HG03108 (cell line): ENCODE results near the gene DIP2C.

Experiments used
- ATAC-seq: cut with Tn5 transposase; IDR thresholded peaks from one replicate; pipeline ENCODE4 v1.9.1; 2021; ENCODE audit warnings: moderate library complexity; ENCODE audit not compliant: unreplicated experiment

DIP2C gene

GRCh38 chr10:298033-298432 is 391.4 kb downstream of the DIP2C start:
- no peak for ATAC-seq

GRCh38 chr10:297567-297966 is 391.9 kb downstream of the DIP2C start:
- no peak for ATAC-seq

- no peak for ATAC-seq
Measured at GRCh38 chr10:293636-294035, 395.8 kb downstream of the DIP2C start.

GRCh38 chr10:290026-290725 is 399.3 kb downstream of the DIP2C start:
- ATAC-seq = no peak

GRCh38 chr10:289581-289980 is 399.9 kb downstream of the DIP2C start:
- ATAC-seq = no peak

- ATAC-seq = no peak
Measured at GRCh38 chr10:288316-289200, 400.9 kb downstream of the DIP2C start.

GRCh38 chr10:287814-288213 is 401.7 kb downstream of the DIP2C start:
- ATAC-seq = no peak

- no peak for ATAC-seq
Measured at GRCh38 chr10:287026-287709, 402.3 kb downstream of the DIP2C start.

- no peak for ATAC-seq
Measured at GRCh38 chr10:285216-285615, 404.3 kb downstream of the DIP2C start.

GRCh38 chr10:283916-284356 is 405.5 kb downstream of the DIP2C start:
- ATAC-seq = peak; percentile 84

GRCh38 chr10:283140-283479 is 406.4 kb downstream of the DIP2C start:
- no peak for ATAC-seq

- ATAC-seq = peak; percentile 39
Measured at GRCh38 chr10:282294-283139, 407.0 kb downstream of the DIP2C start.

GRCh38 chr10:279655-280054 is 409.8 kb downstream of the DIP2C start:
- no peak for ATAC-seq

- no peak for ATAC-seq
Measured at GRCh38 chr10:279232-279631, 410.2 kb downstream of the DIP2C start.

GRCh38 chr10:278707-279106 is 410.8 kb downstream of the DIP2C start:
- no peak for ATAC-seq

GRCh38 chr10:277963-278362 is 411.5 kb downstream of the DIP2C start:
- no peak for ATAC-seq

GRCh38 chr10:275680-276079 is 413.8 kb downstream of the DIP2C start:
- no peak for ATAC-seq

GRCh38 chr10:274866-275265 is 414.6 kb downstream of the DIP2C start:
- no peak for ATAC-seq

- no peak for ATAC-seq
Measured at GRCh38 chr10:273088-273487, 416.4 kb downstream of the DIP2C start.

- ATAC-seq = no peak
Measured at GRCh38 chr10:271722-272121, 417.7 kb downstream of the DIP2C start.

GRCh38 chr10:271201-271600 is 418.3 kb downstream of the DIP2C start:
- no peak for ATAC-seq
